A673 (cell line): ENCODE measurements around the gene PRRC2B. TPM values are rescaled to one million over a fixed set of nuclear protein-coding genes. Genes with fewer than 3 reads are reported as not detected.

ENCODE experiments used
- BruUV-seq: library from RNA; stranded (reverse); fragments of 400-500 nt; replicated peaks from 2 replicates; lab custom pipeline; 2021; lab: Mats Ljungman, UMichigan
- CTCF ChIA-PET: fragments of 300-600 bp; sonication (Branson Sonifier 250); formaldehyde crosslinking; loops from one replicate; lab custom pipeline; 2022; ENCODE audit warnings: antibody characterized with exemption; lab: Charles Lee
- POLR2A ChIA-PET: fragments of 300-600 bp; sonication (Branson Sonifier 250); formaldehyde crosslinking; loops from one replicate; lab custom pipeline; 2022; ENCODE audit warnings: antibody characterized with exemption; ENCODE audit not compliant: low non-redundant PET; lab: Charles Lee
- DNase-seq: peaks from one replicate; pipeline ENCODE4 v3.0.0-alpha.2; 2015; ENCODE audit warnings: low spot score
- H3K27ac ChIP-seq: fragments of 200-600 bp; sonication (generic); 2 replicates; pipeline ENCODE4 v1.5.1; 2016; ENCODE audit warnings: mixed run types, low read depth, mild to moderate bottlenecking, mixed read lengths, antibody characterized with exemption, low read length; ENCODE audit not compliant: poor library complexity, severe bottlenecking
- H3K27me3 ChIP-seq: fragments of 200-600 bp; sonication (generic); replicated peaks from 2 replicates; pipeline ENCODE4 v1.6.1; 2017; ENCODE audit warnings: mixed run types, low read depth, mild to moderate bottlenecking, mixed read lengths, antibody characterized with exemption, low read length; ENCODE audit not compliant: insufficient read depth, poor library complexity
- H3K36me3 ChIP-seq: fragments of 200-600 bp; sonication (generic); 2 replicates; pipeline ENCODE4 v1.6.1; 2016; ENCODE audit warnings: mixed run types, mild to moderate bottlenecking, mixed read lengths, antibody characterized with exemption, low read length; ENCODE audit not compliant: insufficient read depth, poor library complexity, severe bottlenecking
- H3K4me1 ChIP-seq: fragments of 200-600 bp; sonication (generic); 2 replicates; pipeline ENCODE4 v1.6.1; 2017; ENCODE audit warnings: mixed run types, mild to moderate bottlenecking, mixed read lengths, antibody characterized with exemption, low read length; ENCODE audit not compliant: insufficient read depth, poor library complexity, severe bottlenecking
- H3K4me3 ChIP-seq: fragments of 200-600 bp; sonication (generic); 2 replicates; pipeline ENCODE4 v1.5.1; 2016; ENCODE audit warnings: low read depth, mixed run types, mild to moderate bottlenecking, mixed read lengths, low read length; ENCODE audit not compliant: poor library complexity, severe bottlenecking
- H3K9me3 ChIP-seq: fragments of 200-600 bp; sonication (generic); 2 replicates; pipeline ENCODE4 v1.6.1; 2016; ENCODE audit warnings: mixed run types, low read depth, mild to moderate bottlenecking, mixed read lengths, antibody characterized with exemption, low read length; ENCODE audit not compliant: poor library complexity, severe bottlenecking
- EZH2 ChIP-seq: fragments of 200-600 bp; sonication (generic); IDR thresholded peaks from 2 replicates; pipeline ENCODE4 v1.6.1; 2017; ENCODE audit warnings: borderline replicate concordance, low read depth, mild to moderate bottlenecking, mixed read lengths, antibody characterized with exemption, low read length; ENCODE audit not compliant: poor library complexity, severe bottlenecking
- intact Hi-C: fragments of 100-400 bp; cut with micrococcal nuclease; formaldehyde crosslinking; loops from one replicate; pipeline ENCODE4 v1.10.0; 2022; ENCODE audit not compliant: unreplicated experiment
- total RNA-seq: library from RNA; stranded (reverse); gene quantifications from 2 replicates; pipeline ENCODE4 v1.2.3, GENCODE V29; 2021
- TF ChIP-seq, protein P1 (sequence below): fragments of 300-800, 200-600 bp; sonication (generic); conservative IDR thresholded peaks from 2 replicates; pipeline ENCODE4 v1.5.1; 2017; ENCODE audit warnings: low read depth, mild to moderate bottlenecking, antibody characterized with exemption, low read length, moderate library complexity, mixed read lengths

The PRRC2B gene
- total RNA-seq, 1 experiment from 2014 or later = 317 TPM

DNA sequence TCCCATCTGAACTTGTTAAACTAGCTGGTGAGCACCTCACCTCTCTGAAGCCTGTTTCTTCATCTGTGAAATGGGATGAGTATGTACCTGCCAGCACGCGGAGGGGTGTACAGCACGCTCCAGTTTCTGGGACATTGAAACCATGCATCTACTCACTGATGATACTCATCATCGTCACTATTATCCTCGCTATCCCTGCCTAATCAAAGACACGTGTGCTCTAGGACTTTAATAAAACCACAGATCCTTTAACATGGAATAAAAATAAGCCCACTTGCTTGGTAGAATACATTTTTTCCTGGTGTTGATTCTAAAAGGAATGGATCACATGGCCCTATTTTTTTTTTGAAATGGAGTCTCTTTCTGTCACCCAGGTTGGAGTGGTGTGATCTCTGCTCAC is 71.5 kb downstream of the PRRC2B start:
- TF ChIP-seq, protein P1, sequence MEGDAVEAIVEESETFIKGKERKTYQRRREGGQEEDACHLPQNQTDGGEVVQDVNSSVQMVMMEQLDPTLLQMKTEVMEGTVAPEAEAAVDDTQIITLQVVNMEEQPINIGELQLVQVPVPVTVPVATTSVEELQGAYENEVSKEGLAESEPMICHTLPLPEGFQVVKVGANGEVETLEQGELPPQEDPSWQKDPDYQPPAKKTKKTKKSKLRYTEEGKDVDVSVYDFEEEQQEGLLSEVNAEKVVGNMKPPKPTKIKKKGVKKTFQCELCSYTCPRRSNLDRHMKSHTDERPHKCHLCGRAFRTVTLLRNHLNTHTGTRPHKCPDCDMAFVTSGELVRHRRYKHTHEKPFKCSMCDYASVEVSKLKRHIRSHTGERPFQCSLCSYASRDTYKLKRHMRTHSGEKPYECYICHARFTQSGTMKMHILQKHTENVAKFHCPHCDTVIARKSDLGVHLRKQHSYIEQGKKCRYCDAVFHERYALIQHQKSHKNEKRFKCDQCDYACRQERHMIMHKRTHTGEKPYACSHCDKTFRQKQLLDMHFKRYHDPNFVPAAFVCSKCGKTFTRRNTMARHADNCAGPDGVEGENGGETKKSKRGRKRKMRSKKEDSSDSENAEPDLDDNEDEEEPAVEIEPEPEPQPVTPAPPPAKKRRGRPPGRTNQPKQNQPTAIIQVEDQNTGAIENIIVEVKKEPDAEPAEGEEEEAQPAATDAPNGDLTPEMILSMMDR = no peak
- no peak for TF ChIP-seq EZH2
- intact Hi-C loops = no loop called here
- ChIA-PET CTCF (no interaction called here), POLR2A (no interaction called here)
- Histone ChIP-seq H3K4me1 (no peaks in the 10 kb centered on the region), H3K4me3 (no peak overlapping the region), H3K36me3 (peaks cover 90% of the 10 kb centered on the region), H3K9me3 (no peaks in the 10 kb centered on the region), H3K27me3 (no peaks in the 10 kb centered on the region), H3K27ac (no peak overlapping the region)
- BruUV-seq = no TSS peak
- no peak for DNase-seq

DNA sequence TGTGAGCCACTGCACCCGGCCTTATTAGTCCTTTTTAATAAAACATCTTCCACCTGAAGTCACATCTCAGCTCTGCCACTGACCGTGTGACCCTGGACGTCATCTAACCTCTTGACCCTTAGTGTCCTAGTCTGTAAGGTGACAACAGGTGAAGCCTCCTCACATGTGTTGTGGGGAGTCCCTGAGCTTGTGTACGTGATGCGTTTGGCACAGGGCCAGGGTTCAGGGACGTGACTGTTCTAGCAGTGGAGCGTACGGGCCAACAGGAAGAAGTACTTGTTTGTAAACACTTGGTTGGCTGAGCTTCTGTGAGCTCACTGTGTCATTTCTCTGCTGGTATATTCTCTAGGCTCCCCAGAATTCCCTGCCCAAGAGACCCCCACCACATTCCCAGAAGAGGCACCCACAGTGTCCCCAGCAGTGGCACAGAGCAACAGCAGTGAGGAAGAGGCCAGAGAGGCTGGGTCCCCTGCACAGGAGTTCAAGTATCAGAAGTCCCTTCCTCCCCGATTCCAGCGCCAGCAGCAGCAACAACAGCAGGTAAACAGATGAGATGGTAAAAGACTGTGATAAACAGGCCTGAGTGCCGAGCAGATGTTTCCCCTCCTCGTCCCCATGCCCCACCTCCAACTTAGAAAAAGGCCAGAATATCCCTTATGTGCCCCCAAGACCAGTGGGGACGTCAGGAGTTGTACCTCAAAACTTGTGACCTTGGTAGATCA is 73.5 kb downstream of the PRRC2B start:
- POLR2A ChIA-PET = no interaction called here
- CTCF ChIA-PET = no interaction called here
- Histone ChIP-seq H3K27ac (no peak overlapping the region), H3K36me3 (peaks cover 90% of the 10 kb centered on the region), H3K4me1 (no peaks in the 10 kb centered on the region), H3K27me3 (no peaks in the 10 kb centered on the region), H3K9me3 (no peaks in the 10 kb centered on the region), H3K4me3 (no peak overlapping the region)
- no peak for DNase-seq
- intact Hi-C loops = no loop called here
- TF ChIP-seq, protein P1 = no peak
- TF ChIP-seq EZH2 = no peak
- BruUV-seq = no TSS peak

DNA sequence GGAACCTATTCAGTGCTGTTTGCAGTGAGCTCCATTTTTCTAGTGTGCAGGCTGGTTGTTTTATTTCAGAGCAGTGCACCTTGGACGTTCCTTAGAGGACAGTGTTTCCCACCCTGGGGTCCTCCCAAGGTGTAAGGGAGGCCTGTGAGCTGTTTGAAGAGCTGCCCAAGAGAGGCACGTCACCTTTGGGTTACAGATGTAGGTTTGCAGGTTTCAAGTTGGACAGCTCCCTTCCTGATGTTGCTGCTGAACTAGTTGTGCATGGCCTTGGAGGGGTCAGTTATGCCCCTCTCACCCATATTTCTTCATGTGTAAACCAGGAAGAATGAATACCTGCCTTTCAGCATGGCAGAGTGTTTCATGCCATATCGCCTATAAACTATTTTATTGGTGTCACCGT is 74.1 kb downstream of the PRRC2B start:
- ChIA-PET POLR2A (no interaction called here), CTCF (no interaction called here)
- no TSS peak for BruUV-seq
- no peaks in the 10 kb centered on the region for H3K4me1 ChIP-seq
- H3K36me3 ChIP-seq = peaks cover 93% of the 10 kb centered on the region
- no peak overlapping the region for H3K4me3 ChIP-seq
- H3K27me3 ChIP-seq = no peaks in the 10 kb centered on the region
- H3K27ac ChIP-seq = no peak overlapping the region
- no peak for DNase-seq
- no peaks in the 10 kb centered on the region for H3K9me3 ChIP-seq
- TF ChIP-seq, protein P1 = no peak
- no peak for TF ChIP-seq EZH2
- intact Hi-C loops = no loop called here
